Anterior cingulate cortex (tissue), 58 donors: Measurements from ENCODE around the gene ST8SIA6.

Source experiments
- DNase-seq, 58 donors: peaks; one replicate each; lab custom pipeline; 2025; lab: John Stamatoyannopoulos, UW

The ST8SIA6 gene

GRCh38 chr10:17396004-17396403, 58.4 kb downstream of the ST8SIA6 start:
- no peak for DNase-seq

- no peak for DNase-seq
These were observed 59.5 kb downstream of the ST8SIA6 start for GRCh38 chr10:17394854-17395253.

GRCh38 chr10:17387861-17388503, 66.4 kb downstream of the ST8SIA6 start:
- DNase-seq: no peak

- DNase-seq: no peak
These were observed 67.7 kb downstream of the ST8SIA6 start for GRCh38 chr10:17386616-17387075.

DNA sequence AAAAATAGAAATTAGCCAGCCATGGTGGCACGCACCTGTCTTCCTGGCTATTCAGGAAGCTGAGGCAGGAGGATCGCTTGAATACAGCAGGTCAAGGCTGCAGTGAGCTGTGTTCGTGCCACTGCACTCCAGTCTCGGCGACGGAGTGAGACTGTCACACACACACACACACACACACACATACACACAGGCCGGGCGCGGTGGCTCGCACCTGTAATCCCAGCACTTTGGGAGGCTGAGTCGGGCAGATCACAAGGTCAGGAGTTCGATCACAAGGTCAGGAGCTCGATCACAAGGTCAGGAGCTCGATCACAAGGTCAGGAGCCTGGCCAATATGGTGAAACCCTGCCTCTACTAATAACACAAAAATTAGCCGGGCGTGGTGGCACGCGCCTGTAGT, 68.4 kb downstream of the ST8SIA6 start:
- no peak for DNase-seq

DNA sequence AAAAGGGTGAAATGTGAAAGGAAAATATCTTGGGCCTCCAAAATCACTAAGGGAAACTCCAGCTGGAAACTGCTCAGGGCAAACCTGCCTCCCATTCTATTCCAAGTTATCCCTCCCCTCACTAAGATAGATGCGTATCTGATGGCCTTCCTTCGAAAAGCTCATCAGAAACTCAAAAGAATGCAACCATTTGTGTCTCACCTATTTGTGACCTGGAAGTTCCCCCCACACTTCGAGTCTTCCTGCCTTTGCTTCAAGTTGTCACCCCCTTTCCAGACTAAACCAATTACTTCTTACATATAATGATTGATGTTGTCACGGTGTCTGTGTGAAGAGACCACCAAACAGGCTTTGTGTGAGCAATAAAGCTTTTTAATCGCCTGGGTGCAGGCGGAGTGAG, 69.3 kb downstream of the ST8SIA6 start:
- no peak for DNase-seq

DNA sequence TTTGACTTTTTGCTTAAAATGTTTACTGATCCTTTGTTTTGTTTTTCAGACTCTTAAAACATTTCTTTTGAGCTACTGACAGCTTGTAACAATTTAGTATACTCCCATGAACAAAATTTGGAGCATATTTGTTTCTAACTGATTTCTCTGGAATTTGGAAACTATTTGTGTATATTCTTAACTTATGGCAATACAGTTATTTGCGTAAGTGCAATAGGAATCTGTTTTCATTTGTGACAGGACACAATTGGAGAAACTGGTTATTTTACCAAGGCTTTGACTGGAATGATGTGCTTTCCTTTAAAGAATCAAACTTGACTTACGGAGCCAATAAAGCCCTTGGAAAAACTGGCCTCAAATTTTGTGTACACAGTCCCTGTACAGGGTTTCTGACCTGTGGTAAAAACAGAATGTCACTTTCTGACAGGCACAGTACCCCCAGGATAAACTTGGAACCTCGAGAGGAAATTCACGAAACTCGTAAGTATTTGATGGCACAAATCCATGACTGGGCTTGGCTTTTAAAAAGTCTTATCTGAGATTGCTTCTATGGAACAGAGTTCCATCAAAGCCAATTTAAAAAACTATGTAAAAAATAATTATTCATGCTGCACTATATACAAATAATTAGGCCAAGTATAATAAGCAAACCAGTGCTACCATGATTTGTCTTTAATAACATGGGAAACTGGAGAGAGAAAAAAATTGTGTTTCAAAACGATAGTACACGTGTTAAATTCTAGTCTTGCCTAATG, 70.4 kb downstream of the ST8SIA6 start:
- no peak for DNase-seq

DNA sequence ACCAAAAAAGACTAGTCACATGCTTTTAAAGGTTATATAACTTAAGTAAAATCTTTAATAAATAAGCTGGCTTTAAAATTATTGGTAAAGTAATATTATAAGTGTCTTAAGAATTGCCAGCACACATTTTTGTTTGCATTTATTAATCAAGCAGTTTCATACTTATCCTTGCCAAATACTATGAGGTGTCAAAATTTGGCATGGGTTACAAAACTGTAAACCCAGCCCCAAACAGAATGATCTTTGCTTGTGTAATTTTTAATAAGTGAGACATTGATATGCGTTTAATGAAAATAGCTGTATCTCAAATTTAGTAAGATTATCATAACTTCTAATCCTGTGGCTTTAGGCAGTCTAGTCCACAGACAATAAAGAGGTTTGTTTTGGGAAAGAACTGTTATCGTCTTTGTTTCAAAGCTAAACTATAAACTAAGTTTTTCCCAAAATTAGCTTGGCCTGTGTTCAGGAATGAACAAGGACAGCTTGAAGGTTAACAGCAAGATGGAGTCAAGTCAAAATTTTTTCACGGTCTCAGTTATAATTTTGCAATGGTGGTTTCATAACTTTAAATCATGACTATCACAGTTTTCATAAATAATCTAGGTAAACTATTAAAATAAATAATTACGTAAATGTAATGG, 72.8 kb downstream of the ST8SIA6 start:
- no peak for DNase-seq

DNA sequence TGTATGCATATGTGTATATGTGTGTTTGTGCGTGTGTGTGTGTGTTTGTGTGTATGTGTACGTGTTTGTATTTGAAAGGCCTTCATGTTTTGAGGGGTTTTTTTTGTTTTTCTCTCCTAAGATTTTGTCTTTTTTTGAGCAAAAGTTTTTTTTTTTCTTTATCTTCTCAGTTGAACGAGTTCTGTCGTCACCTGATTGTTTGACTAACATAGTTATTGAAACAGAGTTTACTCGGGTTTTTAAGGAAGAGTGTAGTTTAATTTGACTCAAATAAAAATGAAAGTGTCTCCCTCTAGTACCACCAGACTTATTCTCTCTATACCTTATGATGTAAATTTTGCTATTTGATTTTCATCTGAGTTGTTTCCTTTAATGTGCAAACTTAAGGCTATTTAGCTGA, 73.5 kb downstream of the ST8SIA6 start:
- DNase-seq: no peak

GRCh38 chr10:17380016-17380415, 74.4 kb downstream of the ST8SIA6 start:
- no peak for DNase-seq

GRCh38 chr10:17379151-17379690, 75.2 kb downstream of the ST8SIA6 start:
- DNase-seq: no peak

GRCh38 chr10:17375936-17376584, 78.3 kb downstream of the ST8SIA6 start:
- no peak for DNase-seq

- DNase-seq: no peak
These were observed 85.6 kb downstream of the ST8SIA6 start for GRCh38 chr10:17368708-17369272.

GRCh38 chr10:17366705-17367104, 87.7 kb downstream of the ST8SIA6 start:
- no peak for DNase-seq

DNA sequence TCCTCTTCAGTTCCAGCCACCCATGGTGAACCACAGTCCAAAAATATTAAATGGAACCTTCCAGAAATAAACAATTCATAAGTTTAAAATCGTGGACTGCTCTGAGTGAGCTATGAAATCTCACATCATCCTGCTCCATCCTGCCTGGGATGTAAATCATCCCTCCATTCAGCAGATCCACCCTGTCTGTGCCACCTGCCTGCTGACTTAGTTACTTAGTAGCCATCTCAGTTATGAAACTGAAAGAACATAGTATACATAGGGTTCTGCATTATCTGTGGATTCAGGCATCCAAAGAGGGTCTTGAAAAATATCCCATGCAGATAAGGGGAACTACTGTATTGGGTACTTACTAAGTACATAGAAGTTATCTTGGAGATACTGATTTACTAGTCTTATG, 89.0 kb downstream of the ST8SIA6 start:
- DNase-seq: no peak

DNA sequence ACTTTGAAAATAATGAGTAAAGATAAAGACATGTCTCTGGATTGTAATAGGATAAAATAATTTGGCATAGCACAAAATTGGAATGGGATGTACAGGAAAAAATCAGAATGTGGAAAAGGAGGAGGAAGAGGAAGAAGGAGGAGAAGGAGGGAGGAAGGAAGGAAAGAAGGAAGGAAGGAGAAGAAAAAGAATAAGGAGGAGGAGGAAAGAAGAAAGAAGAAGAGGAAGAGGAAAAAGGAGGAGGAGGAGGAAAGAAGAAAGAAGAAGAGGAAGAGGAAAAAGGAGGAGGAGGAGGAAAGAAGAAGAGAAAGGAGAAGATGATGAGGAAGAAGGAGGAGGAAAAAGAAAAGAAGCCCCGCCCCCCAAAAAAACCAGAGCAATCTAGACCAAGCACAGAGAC, 95.9 kb downstream of the ST8SIA6 start:
- no peak for DNase-seq

GRCh38 chr10:17357781-17358180, 96.6 kb downstream of the ST8SIA6 start:
- no peak for DNase-seq

DNA sequence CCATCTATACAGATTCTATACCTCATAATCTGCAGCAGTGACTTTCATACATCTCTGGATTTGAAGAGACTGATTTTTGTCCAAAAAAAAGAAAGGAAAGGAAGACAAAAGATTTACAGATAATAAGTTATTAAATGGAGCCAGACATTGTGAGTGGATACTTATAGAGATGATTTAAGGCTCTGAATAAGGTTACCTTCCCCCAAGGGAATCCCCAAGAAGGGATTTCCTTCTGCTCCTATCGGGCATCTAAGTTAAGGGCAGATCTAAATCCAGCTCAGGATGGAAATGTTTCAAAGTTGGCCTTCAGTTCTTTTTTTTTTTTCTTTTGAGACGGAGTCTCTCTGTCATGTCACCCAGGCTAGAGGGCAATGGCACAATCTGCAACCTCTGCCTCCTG, 97.6 kb downstream of the ST8SIA6 start:
- DNase-seq: no peak

GRCh38 chr10:17354781-17355180, 99.6 kb downstream of the ST8SIA6 start:
- no peak for DNase-seq

GRCh38 chr10:17353568-17354300, 100.7 kb downstream of the ST8SIA6 start:
- DNase-seq: no peak
